K562 (cell line): ENCODE measurements around the gene UFSP2. TPM values are rescaled to one million over a fixed set of nuclear protein-coding genes. Genes with fewer than 3 reads are reported as not detected.

Experiments used
- CBFA2T2 ChIP-seq: fragments of 450-650 bp; conservative IDR thresholded peaks from 2 replicates; pipeline ENCODE4 v1.6.1; 2017; ENCODE audit warnings: mild to moderate bottlenecking
- ELF2 ChIP-seq: fragments of 250-450 bp; sonication (Bioruptor Pico); IDR thresholded peaks from 2 replicates; pipeline ENCODE4 v1.5.0; 2021; ENCODE audit warnings: mild to moderate bottlenecking
- ELF4 ChIP-seq: fragments of 450-650 bp; formaldehyde crosslinking; IDR thresholded peaks from 2 replicates; pipeline ENCODE4 v1.4.0; 2022; ENCODE audit warnings: missing genetic modification characterization
- FOXJ2 ChIP-seq: fragments of 200-800 bp; sonication (Bioruptor generic); IDR thresholded peaks from 2 replicates; pipeline ENCODE4 v1.6.1; 2016; ENCODE audit warnings: missing genetic modification characterization, missing compliant biosample characterization
- MYBL2 ChIP-seq, 2 experiments: fragments of 450-650 bp in 1 of 2; sonication (generic) in 1 of 2; formaldehyde crosslinking in 1 of 2; IDR thresholded peaks; 2 replicates each; pipeline versions ENCODE4 v1.6.1 to v1.8.1; 2017 to 2022; ENCODE audit warnings: borderline replicate concordance in 1 of 2, inconsistent platforms in 1 of 2, low read depth in 1 of 2, mild to moderate bottlenecking in 1 of 2, missing genetic modification reagents in 1 of 2, moderate library complexity in 1 of 2
- RBM25 ChIP-seq: fragments of 200-400 bp; formaldehyde crosslinking; IDR thresholded peaks from 2 replicates; pipeline ENCODE4 v1.6.1; 2018; ENCODE audit warnings: low read length, low read depth, moderate library complexity; ENCODE audit not compliant: severe bottlenecking
- SRSF1 ChIP-seq: fragments of 200-400 bp; formaldehyde crosslinking; IDR thresholded peaks from 2 replicates; pipeline ENCODE4 v1.6.1; 2017; ENCODE audit warnings: mild to moderate bottlenecking, low read depth, low read length, moderate library complexity
- STAT5A ChIP-seq: IDR thresholded peaks from 2 replicates; pipeline ENCODE4 v1.6.1; 2012; ENCODE audit warnings: low read length, inconsistent platforms, borderline replicate concordance
- polyA plus RNA-seq, 8 experiments: library from polyadenylated mRNA; depleted of rRNA in 4 of 8; stranded (reverse) in 5 of 8; unstranded in 3 of 8; fragments of >200 nt; fragmentation: Nextera tagmentation in 2 of 8; fragmentation: Illumina TruSeq in 1 of 8; extraction: Ambion mirVana in 2 of 8; extraction: Trizol in 1 of 8; gene quantifications; 2 replicates each; pipeline versions ENCODE4 v1.2.1 to v1.2.3, GENCODE V29; 2011 to 2014; ENCODE audit warnings: inconsistent platforms in 1 of 8, missing spikeins in 1 of 8
- total RNA-seq, 7 experiments: library from RNA; depleted of rRNA in 6 of 7; stranded (reverse); fragments of >200 nt in 6 of 7; fragmentation: Illumina TruSeq in 2 of 7; extraction: Trizol in 2 of 7; gene quantifications; 2 replicates each; pipeline versions ENCODE4 v1.2.1 to v1.2.3, GENCODE V29; 2011 to 2021; ENCODE audit warnings: low replicate concordance in 1 of 7
- TF ChIP-seq, protein P1 (sequence below): sonication (generic); formaldehyde crosslinking; IDR thresholded peaks from 2 replicates; pipeline ENCODE4 v1.9.0; 2022; ENCODE audit warnings: mild to moderate bottlenecking, missing genetic modification reagents
- TF ChIP-seq, protein P2 (sequence below), 2 experiments: fragments of 450-650 bp; formaldehyde crosslinking in 1 of 2; IDR thresholded peaks; 2 replicates each; pipeline versions ENCODE4 v1.4.0 to v1.6.1; 2014 to 2020; ENCODE audit warnings: mild to moderate bottlenecking in 2 of 2, borderline replicate concordance in 1 of 2, low read depth in 1 of 2
- TF ChIP-seq, protein P3 (sequence below): conservative IDR thresholded peaks from 2 replicates; pipeline ENCODE4 v1.6.1; 2011; ENCODE audit warnings: low read depth, mild to moderate bottlenecking, low read length; ENCODE audit not compliant: control insufficient read depth
- TF ChIP-seq, protein P4 (sequence below): fragments of 450-650 bp; IDR thresholded peaks from 2 replicates; pipeline ENCODE4 v1.6.1; 2016; ENCODE audit warnings: missing biosample characterization, missing genetic modification characterization
- TF ChIP-seq, protein P5 (sequence below), 2 experiments: fragments of 250-450 bp in 1 of 2; fragments of 450-650 bp in 1 of 2; sonication (Bioruptor Pico) in 1 of 2; IDR thresholded peaks; 2 replicates each; pipeline versions ENCODE4 v1.6.1 to v1.8.0; 2016 to 2021; ENCODE audit warnings: mild to moderate bottlenecking in 2 of 2, moderate library complexity in 2 of 2, missing compliant biosample characterization in 1 of 2, missing genetic modification characterization in 1 of 2

The UFSP2 gene
- total and polyA plus RNA-seq, 9 of the 15 experiments (the other 6 are each of a cell fraction or from before 2014, with no cell fraction given), result 20.1 to 55.8 (median 26.6) TPM

DNA sequence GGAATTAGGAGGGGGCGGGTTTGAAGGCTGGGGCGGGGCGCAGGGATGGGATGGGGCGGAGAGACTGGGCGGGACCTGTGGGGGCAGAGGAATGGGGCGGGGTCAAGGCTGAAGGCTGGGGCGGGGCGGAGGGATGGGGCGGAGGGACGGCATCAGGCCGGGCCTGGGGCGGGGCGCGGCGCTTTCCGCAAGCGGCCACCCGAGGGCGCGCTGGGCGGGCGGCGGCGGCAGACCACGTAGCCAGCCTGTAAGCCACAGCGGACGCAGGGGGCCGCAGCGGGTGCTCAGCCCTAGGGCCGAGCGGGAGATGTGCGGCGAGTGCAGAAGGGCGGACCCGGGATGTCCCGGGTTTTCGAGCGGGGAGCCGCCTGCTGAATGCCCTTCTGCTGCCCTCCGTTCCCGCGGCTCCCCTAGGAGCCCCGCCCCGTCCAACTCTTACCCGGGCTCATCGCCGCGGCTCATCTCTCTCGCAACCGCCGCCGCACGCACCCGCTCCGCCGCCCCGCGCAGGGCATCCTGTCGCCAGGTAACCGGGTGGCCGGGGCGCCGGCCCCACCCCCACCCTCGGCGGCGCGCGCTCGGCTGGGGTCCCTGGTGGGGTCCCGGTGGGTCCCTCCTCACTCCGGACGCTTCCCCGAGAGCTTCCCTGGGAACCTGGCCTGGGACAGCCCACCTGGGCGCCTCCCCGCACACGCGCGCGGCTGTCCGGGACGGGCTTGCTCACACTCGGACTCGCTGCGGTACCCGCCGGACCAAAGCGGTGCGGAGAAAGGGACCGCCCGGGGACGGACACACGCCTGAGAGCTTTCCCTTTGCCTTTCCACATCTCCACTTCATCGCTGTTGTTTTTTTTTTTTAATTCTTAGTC lies 45.7 kb upstream of the UFSP2 start, which contains the start of gene CCDC110 (continued):
- TF ChIP-seq, protein P1, sequence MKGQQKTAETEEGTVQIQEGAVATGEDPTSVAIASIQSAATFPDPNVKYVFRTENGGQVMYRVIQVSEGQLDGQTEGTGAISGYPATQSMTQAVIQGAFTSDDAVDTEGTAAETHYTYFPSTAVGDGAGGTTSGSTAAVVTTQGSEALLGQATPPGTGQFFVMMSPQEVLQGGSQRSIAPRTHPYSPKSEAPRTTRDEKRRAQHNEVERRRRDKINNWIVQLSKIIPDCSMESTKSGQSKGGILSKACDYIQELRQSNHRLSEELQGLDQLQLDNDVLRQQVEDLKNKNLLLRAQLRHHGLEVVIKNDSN (CRISPR knock-in tag), result no peak
- TF ChIP-seq ELF4, result no peak
- TF ChIP-seq MYBL2 (IDR thresholded peaks at IDR 0.05; ENCODE audit: low read depth), result no peak
- no peak for TF ChIP-seq MYBL2 (CRISPR knock-in tag; IDR thresholded peaks at IDR 0.05; ENCODE audit: borderline replicate concordance)
- TF ChIP-seq, protein P2, sequence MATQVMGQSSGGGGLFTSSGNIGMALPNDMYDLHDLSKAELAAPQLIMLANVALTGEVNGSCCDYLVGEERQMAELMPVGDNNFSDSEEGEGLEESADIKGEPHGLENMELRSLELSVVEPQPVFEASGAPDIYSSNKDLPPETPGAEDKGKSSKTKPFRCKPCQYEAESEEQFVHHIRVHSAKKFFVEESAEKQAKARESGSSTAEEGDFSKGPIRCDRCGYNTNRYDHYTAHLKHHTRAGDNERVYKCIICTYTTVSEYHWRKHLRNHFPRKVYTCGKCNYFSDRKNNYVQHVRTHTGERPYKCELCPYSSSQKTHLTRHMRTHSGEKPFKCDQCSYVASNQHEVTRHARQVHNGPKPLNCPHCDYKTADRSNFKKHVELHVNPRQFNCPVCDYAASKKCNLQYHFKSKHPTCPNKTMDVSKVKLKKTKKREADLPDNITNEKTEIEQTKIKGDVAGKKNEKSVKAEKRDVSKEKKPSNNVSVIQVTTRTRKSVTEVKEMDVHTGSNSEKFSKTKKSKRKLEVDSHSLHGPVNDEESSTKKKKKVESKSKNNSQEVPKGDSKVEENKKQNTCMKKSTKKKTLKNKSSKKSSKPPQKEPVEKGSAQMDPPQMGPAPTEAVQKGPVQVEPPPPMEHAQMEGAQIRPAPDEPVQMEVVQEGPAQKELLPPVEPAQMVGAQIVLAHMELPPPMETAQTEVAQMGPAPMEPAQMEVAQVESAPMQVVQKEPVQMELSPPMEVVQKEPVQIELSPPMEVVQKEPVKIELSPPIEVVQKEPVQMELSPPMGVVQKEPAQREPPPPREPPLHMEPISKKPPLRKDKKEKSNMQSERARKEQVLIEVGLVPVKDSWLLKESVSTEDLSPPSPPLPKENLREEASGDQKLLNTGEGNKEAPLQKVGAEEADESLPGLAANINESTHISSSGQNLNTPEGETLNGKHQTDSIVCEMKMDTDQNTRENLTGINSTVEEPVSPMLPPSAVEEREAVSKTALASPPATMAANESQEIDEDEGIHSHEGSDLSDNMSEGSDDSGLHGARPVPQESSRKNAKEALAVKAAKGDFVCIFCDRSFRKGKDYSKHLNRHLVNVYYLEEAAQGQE (IDR thresholded peaks at IDR 0.05; ENCODE audit: borderline replicate concordance), result peak; percentile 48; the same call in 1 of the 2 replicates
- TF ChIP-seq, protein P2 (CRISPR knock-in tag; IDR thresholded peaks at IDR 0.05; ENCODE audit: low read depth), result peak; percentile 31; the same call in 1 of the 2 replicates
- TF ChIP-seq, protein P3, sequence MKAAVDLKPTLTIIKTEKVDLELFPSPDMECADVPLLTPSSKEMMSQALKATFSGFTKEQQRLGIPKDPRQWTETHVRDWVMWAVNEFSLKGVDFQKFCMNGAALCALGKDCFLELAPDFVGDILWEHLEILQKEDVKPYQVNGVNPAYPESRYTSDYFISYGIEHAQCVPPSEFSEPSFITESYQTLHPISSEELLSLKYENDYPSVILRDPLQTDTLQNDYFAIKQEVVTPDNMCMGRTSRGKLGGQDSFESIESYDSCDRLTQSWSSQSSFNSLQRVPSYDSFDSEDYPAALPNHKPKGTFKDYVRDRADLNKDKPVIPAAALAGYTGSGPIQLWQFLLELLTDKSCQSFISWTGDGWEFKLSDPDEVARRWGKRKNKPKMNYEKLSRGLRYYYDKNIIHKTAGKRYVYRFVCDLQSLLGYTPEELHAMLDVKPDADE, result 0 out of 2 replicates have a peak, but pooled peaks have one; percentile 40
- no peak for TF ChIP-seq RBM25
- no peak for TF ChIP-seq FOXJ2 (tag)
- TF ChIP-seq, protein P4, sequence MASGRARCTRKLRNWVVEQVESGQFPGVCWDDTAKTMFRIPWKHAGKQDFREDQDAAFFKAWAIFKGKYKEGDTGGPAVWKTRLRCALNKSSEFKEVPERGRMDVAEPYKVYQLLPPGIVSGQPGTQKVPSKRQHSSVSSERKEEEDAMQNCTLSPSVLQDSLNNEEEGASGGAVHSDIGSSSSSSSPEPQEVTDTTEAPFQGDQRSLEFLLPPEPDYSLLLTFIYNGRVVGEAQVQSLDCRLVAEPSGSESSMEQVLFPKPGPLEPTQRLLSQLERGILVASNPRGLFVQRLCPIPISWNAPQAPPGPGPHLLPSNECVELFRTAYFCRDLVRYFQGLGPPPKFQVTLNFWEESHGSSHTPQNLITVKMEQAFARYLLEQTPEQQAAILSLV (tag), result no peak
- no peak for TF ChIP-seq SRSF1
- no peak for TF ChIP-seq STAT5A
- TF ChIP-seq, protein P5, sequence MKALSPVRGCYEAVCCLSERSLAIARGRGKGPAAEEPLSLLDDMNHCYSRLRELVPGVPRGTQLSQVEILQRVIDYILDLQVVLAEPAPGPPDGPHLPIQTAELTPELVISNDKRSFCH (CRISPR knock-in tag; IDR thresholded peaks at IDR 0.05), result no peak
- TF ChIP-seq, protein P5 (tag; IDR thresholded peaks at IDR 0.05), result no peak
- TF ChIP-seq CBFA2T2, result no peak
- no peak for TF ChIP-seq ELF2 (CRISPR knock-in tag)
